Measurements from ENCODE around the gene MAPK11.

MAPK11 gene

GRCh38 chr22:50261615-50262459, 8.3 kb downstream of the MAPK11 start, which contains the start of gene MAPK12:
MAPK12 (minus strand) TSS chr22:50261683; CDS start chr22:50261509, 174 bp downstream.
- TF ChIP-seq, protein P1, sequence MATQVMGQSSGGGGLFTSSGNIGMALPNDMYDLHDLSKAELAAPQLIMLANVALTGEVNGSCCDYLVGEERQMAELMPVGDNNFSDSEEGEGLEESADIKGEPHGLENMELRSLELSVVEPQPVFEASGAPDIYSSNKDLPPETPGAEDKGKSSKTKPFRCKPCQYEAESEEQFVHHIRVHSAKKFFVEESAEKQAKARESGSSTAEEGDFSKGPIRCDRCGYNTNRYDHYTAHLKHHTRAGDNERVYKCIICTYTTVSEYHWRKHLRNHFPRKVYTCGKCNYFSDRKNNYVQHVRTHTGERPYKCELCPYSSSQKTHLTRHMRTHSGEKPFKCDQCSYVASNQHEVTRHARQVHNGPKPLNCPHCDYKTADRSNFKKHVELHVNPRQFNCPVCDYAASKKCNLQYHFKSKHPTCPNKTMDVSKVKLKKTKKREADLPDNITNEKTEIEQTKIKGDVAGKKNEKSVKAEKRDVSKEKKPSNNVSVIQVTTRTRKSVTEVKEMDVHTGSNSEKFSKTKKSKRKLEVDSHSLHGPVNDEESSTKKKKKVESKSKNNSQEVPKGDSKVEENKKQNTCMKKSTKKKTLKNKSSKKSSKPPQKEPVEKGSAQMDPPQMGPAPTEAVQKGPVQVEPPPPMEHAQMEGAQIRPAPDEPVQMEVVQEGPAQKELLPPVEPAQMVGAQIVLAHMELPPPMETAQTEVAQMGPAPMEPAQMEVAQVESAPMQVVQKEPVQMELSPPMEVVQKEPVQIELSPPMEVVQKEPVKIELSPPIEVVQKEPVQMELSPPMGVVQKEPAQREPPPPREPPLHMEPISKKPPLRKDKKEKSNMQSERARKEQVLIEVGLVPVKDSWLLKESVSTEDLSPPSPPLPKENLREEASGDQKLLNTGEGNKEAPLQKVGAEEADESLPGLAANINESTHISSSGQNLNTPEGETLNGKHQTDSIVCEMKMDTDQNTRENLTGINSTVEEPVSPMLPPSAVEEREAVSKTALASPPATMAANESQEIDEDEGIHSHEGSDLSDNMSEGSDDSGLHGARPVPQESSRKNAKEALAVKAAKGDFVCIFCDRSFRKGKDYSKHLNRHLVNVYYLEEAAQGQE (IDR thresholded peaks at IDR 0.05; ENCODE audit: insufficient read depth in 1 of 2, low read depth in 2 of 2, low read length in 2 of 2): no peak
- TF ChIP-seq TAF1 (IDR thresholded peaks at IDR 0.05; ENCODE audit: borderline replicate concordance, insufficient read depth, low read length): 0 out of 2 replicates have a peak, but pooled peaks have one; percentile 2
- peak; percentile 51 for TF ChIP-seq FOXP2 (optimal IDR thresholded peaks at IDR 0.05; ENCODE audit: borderline replicate concordance, extremely low read depth, extremely low read length, insufficient read depth)

DNA sequence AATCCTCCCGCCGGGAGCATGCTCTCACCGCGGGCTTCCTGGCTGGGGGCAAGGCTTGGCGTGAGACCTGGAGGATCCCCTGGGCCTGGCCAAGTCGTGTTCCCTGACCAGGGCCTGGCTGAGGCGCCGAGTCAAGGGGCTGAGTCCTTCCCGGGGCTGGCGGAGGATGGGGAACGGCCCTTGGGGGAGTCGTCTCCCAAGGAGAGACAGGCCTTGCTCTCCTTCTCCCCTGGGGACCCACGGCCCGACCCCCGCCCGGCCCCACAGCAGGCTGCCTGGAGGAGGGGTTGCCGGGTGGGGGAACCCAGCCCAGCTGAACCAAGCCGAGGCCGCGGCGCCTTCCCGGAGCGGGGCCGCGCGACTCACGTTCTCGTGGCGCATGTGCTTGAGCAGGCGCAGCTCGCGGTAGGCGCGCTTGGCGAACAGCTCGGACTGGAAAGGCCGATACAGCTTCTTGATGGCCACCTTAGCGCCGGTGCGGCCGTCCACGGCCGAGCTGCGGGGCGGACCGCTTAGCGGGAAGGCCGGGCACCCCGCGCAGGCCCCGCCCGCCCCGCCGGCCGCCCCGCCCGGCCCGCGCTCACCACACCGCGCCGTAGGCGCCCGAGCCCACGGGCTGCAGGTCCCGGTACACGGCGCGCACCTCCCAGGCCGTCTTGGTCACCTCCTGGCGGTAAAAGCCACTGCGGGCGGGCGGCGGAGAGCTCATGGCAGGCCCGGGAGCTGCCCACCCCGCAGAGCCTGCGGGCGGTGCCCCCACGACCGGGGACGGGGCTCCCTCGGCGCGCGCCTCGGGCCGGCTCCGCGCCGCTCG, 9.2 kb downstream of the MAPK11 start:
- TF ChIP-seq SIN3A (IDR thresholded peaks at IDR 0.05; ENCODE audit: borderline replicate concordance, insufficient read depth, low read length): no peak
- 0 out of 2 replicates have a peak, but pooled peaks have one; percentile 1 for TF ChIP-seq TAF1 (IDR thresholded peaks at IDR 0.05; ENCODE audit: borderline replicate concordance, insufficient read depth, low read length)

- TF ChIP-seq FOXP2 (optimal IDR thresholded peaks at IDR 0.05; ENCODE audit: borderline replicate concordance, extremely low read depth, extremely low read length, insufficient read depth) (no peak), TAF1 (IDR thresholded peaks at IDR 0.05; ENCODE audit: borderline replicate concordance, insufficient read depth, low read length) (no peak), SIN3A (IDR thresholded peaks at IDR 0.05; ENCODE audit: borderline replicate concordance, insufficient read depth, low read length) (no peak), POLR2AphosphoS5 (IDR thresholded peaks at IDR 0.05; ENCODE audit: low read depth, low read length) (no peak)
- TF ChIP-seq, protein P1 (IDR thresholded peaks at IDR 0.05; ENCODE audit: insufficient read depth in 1 of 2, low read depth in 2 of 2, low read length in 2 of 2): no peak
These were observed 9.8 kb downstream of the MAPK11 start for GRCh38 chr22:50260434-50260800.

DNA sequence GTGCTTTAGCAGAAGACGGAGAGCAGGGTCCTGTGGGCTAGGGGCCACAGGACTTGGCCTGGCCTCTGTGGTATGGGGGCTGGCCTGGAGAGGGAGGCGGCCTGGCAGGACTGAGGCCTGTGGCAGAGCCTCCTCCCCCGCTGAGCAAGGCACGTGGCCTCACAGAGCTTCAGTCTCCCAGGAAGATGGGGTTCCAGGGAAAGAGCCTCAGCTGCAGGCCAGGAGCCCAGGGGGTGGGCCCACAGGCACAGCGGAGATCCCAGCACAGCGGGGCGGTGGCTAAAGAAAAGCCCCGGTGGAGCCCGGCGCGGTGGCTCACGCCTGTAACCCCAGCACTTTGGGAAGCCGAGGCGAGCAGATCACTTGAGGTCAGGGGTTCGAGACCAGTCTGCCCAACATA, 10.9 kb downstream of the MAPK11 start:
- TF ChIP-seq POLR2AphosphoS5 (IDR thresholded peaks at IDR 0.05; ENCODE audit: low read depth, low read length) (no peak), SIN3A (IDR thresholded peaks at IDR 0.05; ENCODE audit: borderline replicate concordance, insufficient read depth, low read length) (no peak), FOXP2 (optimal IDR thresholded peaks at IDR 0.05; ENCODE audit: borderline replicate concordance, extremely low read depth, extremely low read length, insufficient read depth) (no peak), TAF1 (IDR thresholded peaks at IDR 0.05; ENCODE audit: borderline replicate concordance, insufficient read depth, low read length) (no peak)
- TF ChIP-seq, protein P1 (IDR thresholded peaks at IDR 0.05; ENCODE audit: insufficient read depth in 1 of 2, low read depth in 2 of 2, low read length in 2 of 2): no peak

GRCh38 chr22:50258361-50259292, 11.6 kb downstream of the MAPK11 start:
- no peak for TF ChIP-seq FOXP2 (optimal IDR thresholded peaks at IDR 0.05; ENCODE audit: borderline replicate concordance, extremely low read depth, extremely low read length, insufficient read depth)
- TF ChIP-seq, protein P1 (IDR thresholded peaks at IDR 0.05; ENCODE audit: insufficient read depth in 1 of 2, low read depth in 2 of 2, low read length in 2 of 2): no peak
- no peak for TF ChIP-seq TAF1 (IDR thresholded peaks at IDR 0.05; ENCODE audit: borderline replicate concordance, insufficient read depth, low read length)
- TF ChIP-seq POLR2AphosphoS5 (IDR thresholded peaks at IDR 0.05; ENCODE audit: low read depth, low read length): no peak
- TF ChIP-seq SIN3A (IDR thresholded peaks at IDR 0.05; ENCODE audit: borderline replicate concordance, insufficient read depth, low read length): no peak

Measured in PFSK-1 (cell line).